WTC11 (cell line): ENCODE results near the gene RAPGEF3. TPM values are rescaled to one million over a fixed set of nuclear protein-coding genes. Genes with fewer than 3 reads are reported as not detected.

Experiments
- ATAC-seq: fragments of 200-7000 bp; cut with Tn5 transposase; 2 replicates; pipeline ENCODE4 v1.10.0; 2021; ENCODE audit warnings: mild to moderate bottlenecking, moderate library complexity
- CTCF ChIA-PET: fragments of 300-600 bp; sonication (Branson Sonifier 250); formaldehyde crosslinking; loops from one replicate; lab custom pipeline; 2021; ENCODE audit warnings: antibody characterized with exemption; lab: Charles Lee
- POLR2A ChIA-PET: fragments of 350-600 bp; sonication (Branson Sonifier 250); formaldehyde crosslinking; loops from one replicate; lab custom pipeline; 2021; ENCODE audit warnings: antibody characterized with exemption; lab: Charles Lee
- DNase-seq: peaks from one replicate; pipeline ENCODE4 v3.0.0; 2021; ENCODE audit warnings: low spot score
- H3K27ac Mint-ChIP-seq: 2 replicates; pipeline ENCODE4 v1.8.0; 2021; ENCODE audit warnings: mixed read lengths
- H3K27me3 Mint-ChIP-seq: 2 replicates; pipeline ENCODE4 v1.8.0; 2021; ENCODE audit warnings: low read depth, mild to moderate bottlenecking, moderate library complexity, mixed read lengths
- H3K36me3 Mint-ChIP-seq: 2 replicates; pipeline ENCODE4 v1.8.0; 2021; ENCODE audit warnings: mixed read lengths
- H3K4me1 Mint-ChIP-seq: 2 replicates; pipeline ENCODE4 v1.8.0; 2022; ENCODE audit warnings: mixed read lengths
- H3K4me3 Mint-ChIP-seq: 2 replicates; pipeline ENCODE4 v1.8.0; 2021; ENCODE audit warnings: mild to moderate bottlenecking, moderate library complexity, mixed read lengths
- H3K9me3 Mint-ChIP-seq: 2 replicates; pipeline ENCODE4 v1.8.0; 2021; ENCODE audit warnings: mixed read lengths
- AFF4 ChIP-seq: sonication (generic); formaldehyde crosslinking; IDR thresholded peaks from 2 replicates; pipeline ENCODE4 v1.8.1; 2023; ENCODE audit warnings: mild to moderate bottlenecking, missing genetic modification reagents, borderline replicate concordance
- ARID4B ChIP-seq: sonication (generic); formaldehyde crosslinking; IDR thresholded peaks from 2 replicates; pipeline ENCODE4 v1.8.0; 2023; ENCODE audit warnings: missing genetic modification reagents, mild to moderate bottlenecking, borderline replicate concordance
- ATF1 ChIP-seq: sonication (generic); formaldehyde crosslinking; IDR thresholded peaks from 2 replicates; pipeline ENCODE4 v1.8.1; 2023; ENCODE audit warnings: mild to moderate bottlenecking, moderate library complexity, missing genetic modification reagents
- FOXK1 ChIP-seq: sonication (generic); formaldehyde crosslinking; IDR thresholded peaks from 2 replicates; pipeline ENCODE4 v1.8.0; 2022; ENCODE audit warnings: mild to moderate bottlenecking, moderate library complexity, missing genetic modification reagents
- HMGXB4 ChIP-seq: sonication (generic); formaldehyde crosslinking; IDR thresholded peaks from 2 replicates; pipeline ENCODE4 v1.8.1; 2023; ENCODE audit warnings: mild to moderate bottlenecking, moderate library complexity, missing genetic modification reagents
- IRF2 ChIP-seq: sonication (generic); formaldehyde crosslinking; IDR thresholded peaks from 2 replicates; pipeline ENCODE4 v1.8.0; 2022; ENCODE audit warnings: low read depth, missing genetic modification reagents, borderline replicate concordance
- MLX ChIP-seq: sonication (generic); formaldehyde crosslinking; IDR thresholded peaks from 2 replicates; pipeline ENCODE4 v1.8.1; 2023; ENCODE audit warnings: mild to moderate bottlenecking, missing genetic modification reagents, moderate library complexity
- PRDM15 ChIP-seq: sonication (generic); formaldehyde crosslinking; IDR thresholded peaks from 2 replicates; pipeline ENCODE4 v1.8.0; 2022; ENCODE audit warnings: missing genetic modification reagents
- PRRX2 ChIP-seq: fragments of 250-450 bp; sonication (Bioruptor Pico); IDR thresholded peaks from 2 replicates; pipeline ENCODE4 v1.8.0; 2021; ENCODE audit warnings: mild to moderate bottlenecking
- RELA ChIP-seq: sonication (generic); formaldehyde crosslinking; IDR thresholded peaks from 2 replicates; pipeline ENCODE4 v1.8.1; 2022; ENCODE audit warnings: missing genetic modification reagents, mild to moderate bottlenecking, borderline replicate concordance
- SMAD3 ChIP-seq: sonication (generic); formaldehyde crosslinking; IDR thresholded peaks from 2 replicates; pipeline ENCODE4 v1.8.0; 2022; ENCODE audit warnings: missing genetic modification reagents, mild to moderate bottlenecking, borderline replicate concordance
- SOX15 ChIP-seq: fragments of 250-450 bp; sonication (Bioruptor Pico); IDR thresholded peaks from 2 replicates; pipeline ENCODE4 v1.9.0; 2021; ENCODE audit warnings: mild to moderate bottlenecking
- STAT6 ChIP-seq: sonication (generic); formaldehyde crosslinking; conservative IDR thresholded peaks from 2 replicates; pipeline ENCODE4 v1.8.1; 2023; ENCODE audit warnings: mild to moderate bottlenecking, low read depth, missing genetic modification reagents, moderate library complexity
- ZNF121 ChIP-seq: sonication (generic); formaldehyde crosslinking; IDR thresholded peaks from 2 replicates; pipeline ENCODE4 v1.8.0; 2023; ENCODE audit warnings: missing genetic modification reagents
- ZNF416 ChIP-seq: fragments of 250-450 bp; sonication (Bioruptor Pico); IDR thresholded peaks from 2 replicates; pipeline ENCODE4 v1.9.0; 2021; ENCODE audit warnings: mild to moderate bottlenecking, inconsistent platforms
- total RNA-seq: library from RNA; stranded (reverse); gene quantifications from 3 replicates; pipeline ENCODE4 v1.2.3, GENCODE V29; 2021

RAPGEF3 gene
- total RNA-seq, 1 experiment from 2014 or later = 13.3 TPM

GRCh38 chr12:47799357-47799955 lies 40.8 kb upstream of the RAPGEF3 start:
- POLR2A ChIA-PET = no interaction called here
- no peak for DNase-seq
- ATAC-seq = no peak
- TF ChIP-seq ATF1 (no peak), IRF2 (CRISPR knock-in tag) (no peak), ZNF121 (CRISPR knock-in tag) (no peak), STAT6 (CRISPR knock-in tag) (no peak), PRDM15 (CRISPR knock-in tag) (no peak), FOXK1 (CRISPR knock-in tag) (no peak), PRRX2 (CRISPR knock-in tag) (no peak), MLX (CRISPR knock-in tag) (no peak), ZNF416 (no peak), RELA (no peak), HMGXB4 (CRISPR knock-in tag) (no peak), ARID4B (CRISPR knock-in tag) (no peak), SOX15 (no peak), AFF4 (CRISPR knock-in tag) (no peak), SMAD3 (CRISPR knock-in tag) (no peak)
- H3K27ac Mint-ChIP-seq = peak overlapping the region; percentile 49; the same call in 1 of the 2 replicates
- peaks cover 46% of the 10 kb centered on the region for H3K4me1 Mint-ChIP-seq
- no peak overlapping the region for H3K4me3 Mint-ChIP-seq
- no peaks in the 10 kb centered on the region for H3K27me3 Mint-ChIP-seq
- H3K36me3 Mint-ChIP-seq = peaks cover 3% of the 10 kb centered on the region; the same call in 1 of the 2 replicates
- H3K9me3 Mint-ChIP-seq = no peaks in the 10 kb centered on the region
- CTCF ChIA-PET = interaction anchor here (0.8 to 14.9 kb wide), 6 partner anchors 11 to 66 kb away, joined by 3 to 408 read pairs (median 36); no protein-coding TSS in a partner anchor
